H9 (cell line): ENCODE measurements around the gene BRAT1. TPM values are rescaled to one million over a fixed set of nuclear protein-coding genes. Genes with fewer than 3 reads are reported as not detected.

Source experiments
- DNase-seq: peaks from one replicate; pipeline ENCODE4 v3.0.0-alpha.2; 2017
- H2AFZ ChIP-seq: one replicate; pipeline ENCODE4 v1.6.1; 2013; ENCODE audit warnings: mild to moderate bottlenecking, low read length, control low read depth, moderate library complexity
- H2AK5ac ChIP-seq: 2 replicates; pipeline ENCODE4 v1.6.1; 2013; ENCODE audit warnings: low read length, control low read depth, mixed read lengths; ENCODE audit not compliant: insufficient read length
- H2BK120ac ChIP-seq: one replicate; pipeline ENCODE4 v1.6.1; 2013; ENCODE audit warnings: low read depth, mild to moderate bottlenecking, low read length, control low read depth, inconsistent platforms; ENCODE audit not compliant: poor library complexity, severe bottlenecking
- H2BK12ac ChIP-seq: 2 replicates; pipeline ENCODE4 v1.6.1; 2013; ENCODE audit warnings: low read length, control low read depth, mixed read lengths, low read depth; ENCODE audit not compliant: insufficient read length
- H2BK15ac ChIP-seq: 2 replicates; pipeline ENCODE4 v1.6.1; 2013; ENCODE audit warnings: low read depth, low read length, control low read depth
- H2BK20ac ChIP-seq: one replicate; pipeline ENCODE4 v1.6.1; 2013; ENCODE audit warnings: low read depth, mild to moderate bottlenecking, low read length, control low read depth, inconsistent platforms; ENCODE audit not compliant: poor library complexity, severe bottlenecking
- H2BK5ac ChIP-seq: 2 replicates; pipeline ENCODE4 v1.6.1; 2013; ENCODE audit warnings: low read length, control low read depth, mixed read lengths; ENCODE audit not compliant: insufficient read length
- H3K14ac ChIP-seq: 2 replicates; pipeline ENCODE4 v1.6.1; 2013; ENCODE audit warnings: low read length, control low read depth; ENCODE audit not compliant: insufficient read depth
- H3K18ac ChIP-seq: 2 replicates; pipeline ENCODE4 v1.6.1; 2013; ENCODE audit warnings: low read depth, mild to moderate bottlenecking, mixed read lengths, low read length, control low read depth; ENCODE audit not compliant: insufficient read length
- H3K23ac ChIP-seq: 2 replicates; pipeline ENCODE4 v1.6.1; 2013; ENCODE audit warnings: low read length, control low read depth, mixed read lengths, low read depth; ENCODE audit not compliant: insufficient read length
- H3K23me2 ChIP-seq: 2 replicates; pipeline ENCODE4 v1.6.1; 2013; ENCODE audit warnings: low read depth, mild to moderate bottlenecking, mixed read lengths, low read length, control low read depth; ENCODE audit not compliant: insufficient read length, poor library complexity, severe bottlenecking
- H3K27ac ChIP-seq: 2 replicates; pipeline ENCODE4 v1.5.1; 2013; ENCODE audit warnings: low read length, control low read depth, mixed read lengths, low read depth; ENCODE audit not compliant: insufficient read length
- H3K27me3 ChIP-seq: 2 replicates; pipeline ENCODE4 v1.6.1; 2013; ENCODE audit warnings: low read length, control low read depth, inconsistent platforms; ENCODE audit not compliant: insufficient read depth
- H3K4ac ChIP-seq: 2 replicates; pipeline ENCODE4 v1.6.1; 2013; ENCODE audit warnings: low read depth, mild to moderate bottlenecking, control low read depth, inconsistent platforms, low read length, moderate library complexity
- H3K4me1 ChIP-seq: 2 replicates; pipeline ENCODE4 v1.6.1; 2013; ENCODE audit warnings: low read length, control low read depth, inconsistent platforms; ENCODE audit not compliant: insufficient read depth
- H3K4me2 ChIP-seq: 2 replicates; pipeline ENCODE4 v1.6.1; 2013; ENCODE audit warnings: low read length, control low read depth, mixed read lengths; ENCODE audit not compliant: insufficient read length, insufficient read depth
- H3K56ac ChIP-seq: 2 replicates; pipeline ENCODE4 v1.6.1; 2013; ENCODE audit warnings: low read depth, mild to moderate bottlenecking, mixed read lengths, low read length, control low read depth; ENCODE audit not compliant: insufficient read length
- H3K79me1 ChIP-seq: 2 replicates; pipeline ENCODE4 v1.6.1; 2013; ENCODE audit warnings: low read depth, mild to moderate bottlenecking, moderate library complexity, low read length, control low read depth, inconsistent platforms; ENCODE audit not compliant: insufficient read depth, poor library complexity, severe bottlenecking
- H3K79me2 ChIP-seq: 2 replicates; pipeline ENCODE4 v1.6.1; 2013; ENCODE audit warnings: low read length, control low read depth, inconsistent platforms; ENCODE audit not compliant: insufficient read depth
- H3K9ac ChIP-seq: 2 replicates; pipeline ENCODE4 v1.6.1; 2013; ENCODE audit warnings: low read length, control low read depth, mixed read lengths; ENCODE audit not compliant: insufficient read length; ENCODE audit errors: extremely low read depth
- H3K9me3 ChIP-seq: one replicate; pipeline ENCODE4 v1.6.1; 2013; ENCODE audit warnings: low read depth, low read length, inconsistent platforms; ENCODE audit not compliant: control insufficient read depth
- H3T11ph ChIP-seq: one replicate; pipeline ENCODE4 v1.6.1; 2013; ENCODE audit warnings: mild to moderate bottlenecking, low read length, control low read depth, inconsistent platforms
- H4K20me1 ChIP-seq: one replicate; pipeline ENCODE4 v1.6.1; 2013; ENCODE audit not compliant: control insufficient read depth, insufficient read length, insufficient read depth
- H4K5ac ChIP-seq: 2 replicates; pipeline ENCODE4 v1.6.1; 2013; ENCODE audit warnings: low read depth, mild to moderate bottlenecking, mixed read lengths, low read length, control low read depth; ENCODE audit not compliant: insufficient read length
- H4K8ac ChIP-seq: replicated peaks from 2 replicates; pipeline ENCODE4 v1.6.1; 2013; ENCODE audit warnings: low read length, control low read depth, mixed read lengths, low read depth; ENCODE audit not compliant: insufficient read length
- H4K91ac ChIP-seq: 2 replicates; pipeline ENCODE4 v1.6.1; 2013; ENCODE audit warnings: low read depth, mild to moderate bottlenecking, moderate library complexity, mixed read lengths, low read length, control low read depth; ENCODE audit not compliant: insufficient read length
- H3K27ac Mint-ChIP-seq, 3 experiments: 2 replicates in 2 of 3; 3 replicates in 1 of 3; pipeline ENCODE4 v1.8.0; 2020 to 2021; ENCODE audit warnings: mixed read lengths in 3 of 3, mild to moderate bottlenecking in 1 of 3, moderate library complexity in 1 of 3
- H3K27me3 Mint-ChIP-seq: 2 replicates; pipeline ENCODE4 v1.8.0; 2021; ENCODE audit warnings: low read depth, mild to moderate bottlenecking, moderate library complexity, mixed read lengths
- H3K36me3 Mint-ChIP-seq, 3 experiments: 2 replicates in 2 of 3; 3 replicates in 1 of 3; pipeline ENCODE4 v1.8.0; 2020 to 2021; ENCODE audit warnings: low read depth in 3 of 3, mixed read lengths in 3 of 3; ENCODE audit not compliant: insufficient read depth in 1 of 3
- H3K4me1 Mint-ChIP-seq, 2 experiments: 2 replicates each; pipeline ENCODE4 v1.8.0; 2020; ENCODE audit warnings: mixed read lengths in 2 of 2
- H3K4me3 Mint-ChIP-seq, 2 experiments: 2 replicates in 1 of 2; 3 replicates in 1 of 2; pipeline ENCODE4 v1.8.0; 2020 to 2021; ENCODE audit warnings: mild to moderate bottlenecking in 2 of 2, mixed read lengths in 2 of 2, moderate library complexity in 1 of 2
- H3K9me3 Mint-ChIP-seq, 2 experiments: 2 replicates in 1 of 2; 3 replicates in 1 of 2; pipeline ENCODE4 v1.8.0; 2020; ENCODE audit warnings: mild to moderate bottlenecking in 2 of 2, mixed read lengths in 2 of 2, moderate library complexity in 1 of 2
- CTCF ChIP-seq: fragments of 200-600 bp; sonication (generic); conservative IDR thresholded peaks from 3 replicates; pipeline ENCODE4 v1.8.0; 2021; ENCODE audit warnings: antibody characterized with exemption, mild to moderate bottlenecking
- WGBS: extraction: QIAGEN DNeasy Blood & Tissue Kit; methylation state at CpG from one replicate; pipeline ENCODE4 v1.1.7; 2013; ENCODE audit warnings: missing lambda C conversion rate, low lambda C conversion rate, mixed read lengths; ENCODE audit not compliant: insufficient read length; ENCODE audit errors: extremely low coverage; 5-methylcytosine and 5-hydroxymethylcytosine counted together
- total RNA-seq: library from RNA; stranded (reverse); gene quantifications from 2 replicates; pipeline ENCODE4 v1.2.1, GENCODE V29; 2021

Gene BRAT1
- total RNA-seq, 1 experiment from 2014 or later = 41.2 TPM

- no peak overlapping the region for H4K91ac ChIP-seq
- no peak overlapping the region; a peak in 2 of 7 replicates for H3K27ac Mint-ChIP-seq
- DNase-seq = no peak
- H3K4me2 ChIP-seq = no peak overlapping the region
- no peak overlapping the region for H3T11ph ChIP-seq
- H3K27ac ChIP-seq = no peak overlapping the region
- no peak overlapping the region for H4K5ac ChIP-seq
- H4K8ac ChIP-seq = no peak overlapping the region
- no peaks in the 10 kb centered on the region for H3K79me1 ChIP-seq
- no peak overlapping the region for H3K18ac ChIP-seq
- no peak for TF ChIP-seq CTCF
- H3K27me3 ChIP-seq = no peaks in the 10 kb centered on the region
- H3K9me3 Mint-ChIP-seq = no peaks in the 10 kb centered on the region
- no peak overlapping the region for H2BK15ac ChIP-seq
- no peak overlapping the region for H2BK20ac ChIP-seq
- no peaks in the 10 kb centered on the region for H3K79me2 ChIP-seq
- H3K9me3 ChIP-seq = no peaks in the 10 kb centered on the region
- peaks cover 23 to 53% (median 53%) of the 10 kb centered on the region in 3 experiments; a peak in 6 of 7 replicates for H3K36me3 Mint-ChIP-seq
- no peaks in the 10 kb centered on the region for H3K27me3 Mint-ChIP-seq
- H3K56ac ChIP-seq = no peak overlapping the region
- no peak overlapping the region for H3K4me3 Mint-ChIP-seq
- H4K20me1 ChIP-seq = no peaks in the 10 kb centered on the region
- H3K23me2 ChIP-seq = peaks cover 11% of the 10 kb centered on the region
- H2AFZ ChIP-seq = no peak overlapping the region
- no peak overlapping the region for H3K9ac ChIP-seq
- H2BK5ac ChIP-seq = no peak overlapping the region
- no peak overlapping the region for H3K14ac ChIP-seq
- no peak overlapping the region for H2AK5ac ChIP-seq
- H3K4me1 Mint-ChIP-seq = peaks cover 10 to 12% of the 10 kb centered on the region in 2 experiments
- H3K4me1 ChIP-seq = no peaks in the 10 kb centered on the region
- no peak overlapping the region for H2BK120ac ChIP-seq
- H3K23ac ChIP-seq = no peak overlapping the region
- H3K4ac ChIP-seq = no peak overlapping the region
- no peak overlapping the region for H2BK12ac ChIP-seq
- no CpG with 5 or more reads among the region's 8 CpGs for WGBS
These were observed 3.9 kb downstream of the BRAT1 start for GRCh38 chr7:2551418-2551817.
